OCI-LY7 (cell line): Measurements from ENCODE around the gene OR2C1. TPM values are rescaled to one million over a fixed set of nuclear protein-coding genes. Genes with fewer than 3 reads are reported as not detected.

Experiments used
- BruUV-seq: library from RNA; stranded (reverse); fragments of 400-500 nt; replicated peaks from 2 replicates; lab custom pipeline; 2021; lab: Mats Ljungman, UMichigan
- CTCF ChIA-PET: fragments of 300-600 bp; sonication (Branson Sonifier 250); formaldehyde crosslinking; loops from one replicate; lab custom pipeline; 2022; ENCODE audit warnings: antibody characterized with exemption; ENCODE audit not compliant: unreplicated experiment; lab: Charles Lee
- POLR2A ChIA-PET: fragments of 300-600 bp; sonication (Branson Sonifier 250); formaldehyde crosslinking; loops from one replicate; lab custom pipeline; 2022; ENCODE audit warnings: antibody characterized with exemption; lab: Charles Lee
- DNase-seq: peaks from one replicate; pipeline ENCODE4 v3.0.0-alpha.2; 2015; ENCODE audit warnings: low spot score
- H2AFZ ChIP-seq: fragments of 200-600 bp; sonication (generic), shearing (Covaris generic); 2 replicates; pipeline ENCODE4 v1.6.1; 2014; ENCODE audit warnings: mild to moderate bottlenecking, antibody characterized with exemption, low read length, moderate library complexity
- H3K27ac ChIP-seq: fragments of 200-600 bp; sonication (generic); 2 replicates; pipeline ENCODE4 v1.5.1; 2014; ENCODE audit warnings: mixed run types, low read depth, mild to moderate bottlenecking, moderate library complexity, low read length, inconsistent platforms; ENCODE audit not compliant: poor library complexity, severe bottlenecking
- H3K36me3 ChIP-seq: fragments of 200-600 bp; sonication (generic); 2 replicates; pipeline ENCODE4 v1.6.1; 2014; ENCODE audit warnings: mild to moderate bottlenecking, antibody characterized with exemption, low read length, moderate library complexity, mixed read lengths; ENCODE audit not compliant: insufficient read depth
- H3K4me1 ChIP-seq: fragments of 200-600 bp; sonication (generic); 2 replicates; pipeline ENCODE4 v1.5.1; 2014; ENCODE audit warnings: mild to moderate bottlenecking, low read length; ENCODE audit not compliant: insufficient read depth, poor library complexity, severe bottlenecking
- H3K4me2 ChIP-seq: fragments of 200-600 bp; sonication (generic); 2 replicates; pipeline ENCODE4 v1.6.1; 2014; ENCODE audit warnings: mild to moderate bottlenecking, low read length
- H3K4me3 ChIP-seq: fragments of 200-600 bp; sonication (generic); 2 replicates; pipeline ENCODE4 v1.5.1; 2014; ENCODE audit warnings: mild to moderate bottlenecking, low read depth, low read length; ENCODE audit not compliant: poor library complexity, severe bottlenecking
- H3K79me2 ChIP-seq: fragments of 200-600 bp; sonication (generic); 2 replicates; pipeline ENCODE4 v1.6.1; 2016; ENCODE audit warnings: low read depth, mild to moderate bottlenecking, low read length, moderate library complexity, mixed read lengths; ENCODE audit not compliant: insufficient read depth
- H3K9me2 ChIP-seq: fragments of 200-600 bp; sonication (generic); 2 replicates; pipeline ENCODE4 v1.6.1; 2016; ENCODE audit warnings: mild to moderate bottlenecking, low read length, mixed read lengths; ENCODE audit not compliant: insufficient read depth
- H3K9me3 ChIP-seq: fragments of 200-600 bp; sonication (generic); 2 replicates; pipeline ENCODE4 v1.6.1; 2014; ENCODE audit warnings: mild to moderate bottlenecking, mixed run types, low read length, mixed read lengths
- H4K20me1 ChIP-seq: fragments of 200-600 bp; sonication (generic); 2 replicates; pipeline ENCODE4 v1.6.1; 2014; ENCODE audit warnings: mild to moderate bottlenecking, antibody characterized with exemption, low read length, moderate library complexity, mixed read lengths; ENCODE audit not compliant: insufficient read depth
- EZH2phosphoT487 ChIP-seq: fragments of 200-600 bp; sonication (generic); IDR thresholded peaks from 2 replicates; pipeline ENCODE4 v1.6.1; 2018; ENCODE audit warnings: low read depth, borderline replicate concordance, mild to moderate bottlenecking, mixed run types, antibody characterized with exemption, low read length, moderate library complexity, mixed read lengths
- intact Hi-C: fragments of 100-400 bp; cut with micrococcal nuclease; formaldehyde crosslinking; loops from one replicate; pipeline ENCODE4 v1.10.0; 2022; ENCODE audit not compliant: unreplicated experiment
- total RNA-seq, 2 experiments: library from RNA; depleted of rRNA in 1 of 2; stranded (reverse); fragments of >200 nt in 1 of 2; shearing (Covaris generic) in 1 of 2; gene quantifications; 2 replicates each; pipeline ENCODE4 v1.2.3, GENCODE V29; 2014 to 2022
- TF ChIP-seq, protein P1 (sequence below): fragments of 200-600 bp; sonication (generic); conservative IDR thresholded peaks from 2 replicates; pipeline ENCODE4 v1.5.1; 2014; ENCODE audit warnings: mild to moderate bottlenecking, antibody characterized with exemption, low read length, moderate library complexity, mixed read lengths

Gene OR2C1
- total RNA-seq, 2 experiments from 2014 or later = 0.09 TPM; not detected in 1

DNA sequence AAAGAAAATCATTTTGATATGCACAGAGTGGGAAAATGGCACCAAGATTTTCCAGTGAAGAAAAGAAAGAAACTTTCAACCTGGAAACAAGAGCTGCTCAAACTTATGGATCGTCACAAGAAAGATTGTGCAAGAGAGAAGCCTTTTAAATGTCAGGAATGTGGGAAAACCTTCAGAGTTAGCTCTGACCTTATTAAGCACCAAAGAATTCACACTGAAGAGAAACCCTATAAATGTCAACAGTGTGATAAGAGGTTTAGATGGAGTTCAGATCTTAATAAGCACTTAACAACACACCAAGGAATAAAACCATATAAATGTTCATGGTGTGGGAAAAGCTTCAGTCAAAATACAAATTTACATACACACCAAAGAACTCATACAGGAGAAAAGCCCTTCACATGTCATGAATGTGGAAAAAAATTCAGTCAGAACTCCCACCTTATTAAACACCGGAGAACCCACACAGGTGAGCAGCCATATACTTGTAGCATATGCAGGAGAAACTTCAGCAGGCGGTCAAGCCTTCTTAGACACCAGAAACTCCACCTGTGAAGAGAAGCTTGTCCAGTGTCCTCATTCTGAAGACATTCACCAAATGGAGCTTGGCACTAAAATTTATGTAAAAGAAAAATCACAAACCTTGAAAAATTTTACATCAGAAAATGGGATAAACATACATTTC is 38.2 kb upstream of the OR2C1 start:
- H3K4me3 ChIP-seq = no peak overlapping the region
- no peaks in the 10 kb centered on the region for H3K79me2 ChIP-seq
- no peak overlapping the region for H2AFZ ChIP-seq
- TSS peak; percentile 57 for BruUV-seq
- H3K27ac ChIP-seq = no peak overlapping the region
- TF ChIP-seq, protein P1, sequence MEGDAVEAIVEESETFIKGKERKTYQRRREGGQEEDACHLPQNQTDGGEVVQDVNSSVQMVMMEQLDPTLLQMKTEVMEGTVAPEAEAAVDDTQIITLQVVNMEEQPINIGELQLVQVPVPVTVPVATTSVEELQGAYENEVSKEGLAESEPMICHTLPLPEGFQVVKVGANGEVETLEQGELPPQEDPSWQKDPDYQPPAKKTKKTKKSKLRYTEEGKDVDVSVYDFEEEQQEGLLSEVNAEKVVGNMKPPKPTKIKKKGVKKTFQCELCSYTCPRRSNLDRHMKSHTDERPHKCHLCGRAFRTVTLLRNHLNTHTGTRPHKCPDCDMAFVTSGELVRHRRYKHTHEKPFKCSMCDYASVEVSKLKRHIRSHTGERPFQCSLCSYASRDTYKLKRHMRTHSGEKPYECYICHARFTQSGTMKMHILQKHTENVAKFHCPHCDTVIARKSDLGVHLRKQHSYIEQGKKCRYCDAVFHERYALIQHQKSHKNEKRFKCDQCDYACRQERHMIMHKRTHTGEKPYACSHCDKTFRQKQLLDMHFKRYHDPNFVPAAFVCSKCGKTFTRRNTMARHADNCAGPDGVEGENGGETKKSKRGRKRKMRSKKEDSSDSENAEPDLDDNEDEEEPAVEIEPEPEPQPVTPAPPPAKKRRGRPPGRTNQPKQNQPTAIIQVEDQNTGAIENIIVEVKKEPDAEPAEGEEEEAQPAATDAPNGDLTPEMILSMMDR = no peak
- no peak for TF ChIP-seq EZH2phosphoT487
- H3K9me2 ChIP-seq = no peaks in the 10 kb centered on the region
- no peaks in the 10 kb centered on the region for H3K4me1 ChIP-seq
- no peak for DNase-seq
- H4K20me1 ChIP-seq = no peaks in the 10 kb centered on the region
- no peaks in the 10 kb centered on the region for H3K9me3 ChIP-seq
- intact Hi-C loops = no loop called here
- no peak overlapping the region for H3K4me2 ChIP-seq
- ChIA-PET CTCF (no interaction called here), POLR2A (no interaction called here)
- H3K36me3 ChIP-seq = no peaks in the 10 kb centered on the region

DNA sequence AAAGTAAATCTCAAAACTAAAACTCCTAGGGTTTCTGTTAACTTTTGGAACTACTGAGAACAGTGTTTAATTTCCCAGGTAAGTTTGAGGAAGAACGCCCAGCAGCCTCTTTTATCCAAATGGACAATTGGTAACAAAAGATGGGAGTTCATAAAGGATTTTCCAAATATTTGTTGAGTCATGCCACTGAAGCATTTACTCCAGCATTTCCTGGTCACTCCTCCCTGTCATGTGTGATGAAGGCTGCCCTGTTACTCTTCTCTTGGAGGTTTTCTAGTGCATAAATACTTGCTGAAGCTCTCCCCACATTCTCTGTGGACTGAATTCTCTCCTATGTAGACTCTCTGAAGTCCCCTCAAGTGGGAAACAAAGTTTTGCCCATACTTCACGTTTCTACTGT is 33.9 kb upstream of the OR2C1 start:
- Histone ChIP-seq H3K36me3 (no peaks in the 10 kb centered on the region), H3K79me2 (no peaks in the 10 kb centered on the region), H4K20me1 (no peaks in the 10 kb centered on the region), H2AFZ (peak overlapping the region; percentile 24; the same call in 1 of the 2 replicates), H3K27ac (no peak overlapping the region), H3K9me3 (no peaks in the 10 kb centered on the region), H3K4me2 (no peak overlapping the region), H3K4me1 (no peaks in the 10 kb centered on the region), H3K9me2 (no peaks in the 10 kb centered on the region), H3K4me3 (no peak overlapping the region)
- TF ChIP-seq, protein P1 = no peak
- no peak for TF ChIP-seq EZH2phosphoT487
- no peak for DNase-seq
- CTCF ChIA-PET = no interaction called here
- no TSS peak for BruUV-seq
- POLR2A ChIA-PET = interaction anchor here (1.0 kb wide), 1 partner anchor 122 kb away, joined by 3 read pairs; no protein-coding TSS in a partner anchor
- intact Hi-C loops = no loop called here

DNA sequence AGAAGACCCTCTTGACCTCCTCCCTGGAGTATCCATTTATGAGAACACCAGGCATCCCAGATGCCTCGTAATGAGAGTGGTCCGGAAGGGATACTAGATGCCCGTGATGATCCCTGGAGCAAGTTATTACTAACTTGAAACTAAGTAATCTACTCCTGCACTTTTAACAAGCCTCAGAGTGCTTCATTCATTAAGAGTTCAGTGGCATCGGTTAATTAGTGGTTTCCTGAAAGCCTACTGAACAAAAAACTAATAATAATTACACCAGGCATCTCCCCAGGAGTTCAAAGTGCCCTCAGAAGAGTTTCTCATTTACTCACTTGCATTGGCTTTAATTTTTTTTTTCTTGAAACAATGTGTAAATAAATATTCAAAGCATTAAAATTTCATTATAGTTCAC is 28.2 kb upstream of the OR2C1 start:
- POLR2A ChIA-PET = no interaction called here
- Histone ChIP-seq H3K4me3 (no peak overlapping the region), H3K27ac (no peak overlapping the region), H3K9me3 (no peaks in the 10 kb centered on the region), H4K20me1 (no peaks in the 10 kb centered on the region), H3K36me3 (no peaks in the 10 kb centered on the region), H2AFZ (no peak overlapping the region), H3K9me2 (no peaks in the 10 kb centered on the region), H3K79me2 (no peaks in the 10 kb centered on the region), H3K4me1 (peaks cover 17% of the 10 kb centered on the region), H3K4me2 (no peak overlapping the region)
- CTCF ChIA-PET = interaction anchor here (1.2 kb wide), 1 partner anchor 42 kb away, joined by 3 read pairs; no protein-coding TSS in a partner anchor
- TF ChIP-seq, protein P1 = no peak
- TF ChIP-seq EZH2phosphoT487 = no peak
- intact Hi-C loops = no loop called here
- no peak for DNase-seq
- no TSS peak for BruUV-seq
